ENCODE measurements around the gene PRR12.

DNA sequence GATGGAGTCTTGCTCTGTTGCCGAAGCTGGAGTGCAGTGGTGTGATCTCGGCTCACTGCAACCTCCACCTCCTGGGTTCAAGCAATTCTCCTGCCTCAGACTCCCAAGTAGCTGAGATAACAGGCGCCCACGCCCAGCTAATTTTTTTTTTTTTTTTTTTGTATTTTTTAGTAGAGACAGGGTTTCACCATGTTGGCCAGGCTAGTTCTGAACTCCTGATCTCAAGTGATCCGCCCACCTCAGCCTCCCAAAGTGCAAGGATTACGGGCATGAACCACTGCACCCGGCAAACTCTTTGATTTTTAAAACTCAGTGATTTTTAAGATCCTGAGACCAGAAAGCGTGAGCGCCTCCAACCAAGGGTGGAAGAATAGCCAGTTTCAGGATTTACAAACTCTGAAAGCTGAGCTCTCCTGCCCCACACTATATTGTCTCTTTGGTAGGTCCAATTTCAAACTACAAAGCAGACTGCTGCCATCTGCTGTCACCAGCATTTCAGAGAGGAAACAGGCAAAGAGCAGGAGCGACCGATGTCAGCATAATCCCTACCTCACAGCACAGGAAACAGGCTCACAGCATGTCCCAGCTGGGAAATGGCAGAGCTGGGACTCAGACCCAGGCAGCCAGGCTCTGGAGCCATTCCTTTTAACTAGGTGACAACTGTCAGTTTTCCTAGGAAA, 19.8 kb upstream of the PRR12 start:
- TF ChIP-seq, protein P1, sequence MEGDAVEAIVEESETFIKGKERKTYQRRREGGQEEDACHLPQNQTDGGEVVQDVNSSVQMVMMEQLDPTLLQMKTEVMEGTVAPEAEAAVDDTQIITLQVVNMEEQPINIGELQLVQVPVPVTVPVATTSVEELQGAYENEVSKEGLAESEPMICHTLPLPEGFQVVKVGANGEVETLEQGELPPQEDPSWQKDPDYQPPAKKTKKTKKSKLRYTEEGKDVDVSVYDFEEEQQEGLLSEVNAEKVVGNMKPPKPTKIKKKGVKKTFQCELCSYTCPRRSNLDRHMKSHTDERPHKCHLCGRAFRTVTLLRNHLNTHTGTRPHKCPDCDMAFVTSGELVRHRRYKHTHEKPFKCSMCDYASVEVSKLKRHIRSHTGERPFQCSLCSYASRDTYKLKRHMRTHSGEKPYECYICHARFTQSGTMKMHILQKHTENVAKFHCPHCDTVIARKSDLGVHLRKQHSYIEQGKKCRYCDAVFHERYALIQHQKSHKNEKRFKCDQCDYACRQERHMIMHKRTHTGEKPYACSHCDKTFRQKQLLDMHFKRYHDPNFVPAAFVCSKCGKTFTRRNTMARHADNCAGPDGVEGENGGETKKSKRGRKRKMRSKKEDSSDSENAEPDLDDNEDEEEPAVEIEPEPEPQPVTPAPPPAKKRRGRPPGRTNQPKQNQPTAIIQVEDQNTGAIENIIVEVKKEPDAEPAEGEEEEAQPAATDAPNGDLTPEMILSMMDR (IDR thresholded peaks at IDR 0.05; ENCODE audit: low read length), result peak; percentile 39
- no peak for TF ChIP-seq EZH2phosphoT487 (IDR thresholded peaks at IDR 0.05; ENCODE audit: low read length)
